Measurements from ENCODE around the gene MED12L. TPM values are rescaled to one million over a fixed set of nuclear protein-coding genes. Genes with fewer than 3 reads are reported as not detected.

Gene MED12L
- polyA plus RNA-seq, 1 donor from 2014 or later: 28.5 TPM

DNA sequence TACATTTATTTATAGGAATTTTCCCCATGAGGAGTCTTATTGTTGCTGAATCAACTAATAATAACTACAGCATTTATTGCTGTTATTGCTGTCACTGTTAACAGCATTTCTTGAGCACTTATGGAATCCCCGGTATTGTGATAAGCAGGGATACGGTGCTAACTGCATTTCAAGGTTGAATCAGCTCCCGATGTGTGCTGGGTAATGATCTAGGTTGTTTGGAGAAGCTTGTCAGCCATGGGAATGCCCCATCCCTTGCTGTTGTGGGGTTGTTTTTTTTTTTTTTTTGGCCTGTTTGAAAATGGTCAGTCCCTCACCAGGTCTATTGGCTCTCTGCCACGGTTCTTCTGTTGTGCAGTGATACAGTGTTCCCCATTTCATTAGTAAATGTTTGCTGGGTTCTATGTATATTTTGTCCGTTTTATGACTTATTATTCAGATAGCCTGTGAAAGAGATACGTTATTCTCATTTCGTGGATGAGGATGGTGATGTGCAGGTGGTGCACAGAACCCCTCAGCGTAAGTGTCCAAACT, 48.5 kb downstream of the MED12L start:
- Histone ChIP-seq H3K4me2 (ENCODE audit: low read length) (no peak overlapping the region), H3K36me3 (ENCODE audit: insufficient read depth, low read length) (peaks cover 7% of the 10 kb centered on the region), H3K79me2 (replicated peaks; ENCODE audit: insufficient read depth, low read length) (no peaks in the 10 kb centered on the region), H3F3A (ENCODE audit: insufficient read depth, low read length, poor library complexity, severe bottlenecking) (no peaks in the 10 kb centered on the region), H2AFZ (ENCODE audit: low read depth, low read length) (no peak overlapping the region), H3K27ac (ENCODE audit: low read length) (no peak overlapping the region), H3K4me3 (ENCODE audit: low read length) (no peak overlapping the region), H3K27me3 (ENCODE audit: insufficient read depth, low read depth, low read length) (no peaks in the 10 kb centered on the region), H3K9me3 (ENCODE audit: low read length) (no peaks in the 10 kb centered on the region), H4K20me1 (ENCODE audit: insufficient read depth) (no peaks in the 10 kb centered on the region), H3K9ac (ENCODE audit: low read length) (no peak overlapping the region), H3K9me2 (ENCODE audit: insufficient read depth, low read length) (no peaks in the 10 kb centered on the region)
- TF ChIP-seq EZH2 (IDR thresholded peaks at IDR 0.05; ENCODE audit: borderline replicate concordance, insufficient read depth, low read length, poor library complexity, severe bottlenecking) (no peak), SMC3 (conservative IDR thresholded peaks at IDR 0.05; ENCODE audit: poor library complexity) (no peak), RAD21 (conservative IDR thresholded peaks at IDR 0.05) (no peak), POLR2AphosphoS5 (IDR thresholded peaks at IDR 0.05) (no peak)
- TF ChIP-seq, protein P1, sequence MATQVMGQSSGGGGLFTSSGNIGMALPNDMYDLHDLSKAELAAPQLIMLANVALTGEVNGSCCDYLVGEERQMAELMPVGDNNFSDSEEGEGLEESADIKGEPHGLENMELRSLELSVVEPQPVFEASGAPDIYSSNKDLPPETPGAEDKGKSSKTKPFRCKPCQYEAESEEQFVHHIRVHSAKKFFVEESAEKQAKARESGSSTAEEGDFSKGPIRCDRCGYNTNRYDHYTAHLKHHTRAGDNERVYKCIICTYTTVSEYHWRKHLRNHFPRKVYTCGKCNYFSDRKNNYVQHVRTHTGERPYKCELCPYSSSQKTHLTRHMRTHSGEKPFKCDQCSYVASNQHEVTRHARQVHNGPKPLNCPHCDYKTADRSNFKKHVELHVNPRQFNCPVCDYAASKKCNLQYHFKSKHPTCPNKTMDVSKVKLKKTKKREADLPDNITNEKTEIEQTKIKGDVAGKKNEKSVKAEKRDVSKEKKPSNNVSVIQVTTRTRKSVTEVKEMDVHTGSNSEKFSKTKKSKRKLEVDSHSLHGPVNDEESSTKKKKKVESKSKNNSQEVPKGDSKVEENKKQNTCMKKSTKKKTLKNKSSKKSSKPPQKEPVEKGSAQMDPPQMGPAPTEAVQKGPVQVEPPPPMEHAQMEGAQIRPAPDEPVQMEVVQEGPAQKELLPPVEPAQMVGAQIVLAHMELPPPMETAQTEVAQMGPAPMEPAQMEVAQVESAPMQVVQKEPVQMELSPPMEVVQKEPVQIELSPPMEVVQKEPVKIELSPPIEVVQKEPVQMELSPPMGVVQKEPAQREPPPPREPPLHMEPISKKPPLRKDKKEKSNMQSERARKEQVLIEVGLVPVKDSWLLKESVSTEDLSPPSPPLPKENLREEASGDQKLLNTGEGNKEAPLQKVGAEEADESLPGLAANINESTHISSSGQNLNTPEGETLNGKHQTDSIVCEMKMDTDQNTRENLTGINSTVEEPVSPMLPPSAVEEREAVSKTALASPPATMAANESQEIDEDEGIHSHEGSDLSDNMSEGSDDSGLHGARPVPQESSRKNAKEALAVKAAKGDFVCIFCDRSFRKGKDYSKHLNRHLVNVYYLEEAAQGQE (IDR thresholded peaks at IDR 0.05; ENCODE audit: borderline replicate concordance): no peak
- TF ChIP-seq, protein P2, sequence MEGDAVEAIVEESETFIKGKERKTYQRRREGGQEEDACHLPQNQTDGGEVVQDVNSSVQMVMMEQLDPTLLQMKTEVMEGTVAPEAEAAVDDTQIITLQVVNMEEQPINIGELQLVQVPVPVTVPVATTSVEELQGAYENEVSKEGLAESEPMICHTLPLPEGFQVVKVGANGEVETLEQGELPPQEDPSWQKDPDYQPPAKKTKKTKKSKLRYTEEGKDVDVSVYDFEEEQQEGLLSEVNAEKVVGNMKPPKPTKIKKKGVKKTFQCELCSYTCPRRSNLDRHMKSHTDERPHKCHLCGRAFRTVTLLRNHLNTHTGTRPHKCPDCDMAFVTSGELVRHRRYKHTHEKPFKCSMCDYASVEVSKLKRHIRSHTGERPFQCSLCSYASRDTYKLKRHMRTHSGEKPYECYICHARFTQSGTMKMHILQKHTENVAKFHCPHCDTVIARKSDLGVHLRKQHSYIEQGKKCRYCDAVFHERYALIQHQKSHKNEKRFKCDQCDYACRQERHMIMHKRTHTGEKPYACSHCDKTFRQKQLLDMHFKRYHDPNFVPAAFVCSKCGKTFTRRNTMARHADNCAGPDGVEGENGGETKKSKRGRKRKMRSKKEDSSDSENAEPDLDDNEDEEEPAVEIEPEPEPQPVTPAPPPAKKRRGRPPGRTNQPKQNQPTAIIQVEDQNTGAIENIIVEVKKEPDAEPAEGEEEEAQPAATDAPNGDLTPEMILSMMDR (IDR thresholded peaks at IDR 0.05; ENCODE audit: poor library complexity, severe bottlenecking): no peak

DNA sequence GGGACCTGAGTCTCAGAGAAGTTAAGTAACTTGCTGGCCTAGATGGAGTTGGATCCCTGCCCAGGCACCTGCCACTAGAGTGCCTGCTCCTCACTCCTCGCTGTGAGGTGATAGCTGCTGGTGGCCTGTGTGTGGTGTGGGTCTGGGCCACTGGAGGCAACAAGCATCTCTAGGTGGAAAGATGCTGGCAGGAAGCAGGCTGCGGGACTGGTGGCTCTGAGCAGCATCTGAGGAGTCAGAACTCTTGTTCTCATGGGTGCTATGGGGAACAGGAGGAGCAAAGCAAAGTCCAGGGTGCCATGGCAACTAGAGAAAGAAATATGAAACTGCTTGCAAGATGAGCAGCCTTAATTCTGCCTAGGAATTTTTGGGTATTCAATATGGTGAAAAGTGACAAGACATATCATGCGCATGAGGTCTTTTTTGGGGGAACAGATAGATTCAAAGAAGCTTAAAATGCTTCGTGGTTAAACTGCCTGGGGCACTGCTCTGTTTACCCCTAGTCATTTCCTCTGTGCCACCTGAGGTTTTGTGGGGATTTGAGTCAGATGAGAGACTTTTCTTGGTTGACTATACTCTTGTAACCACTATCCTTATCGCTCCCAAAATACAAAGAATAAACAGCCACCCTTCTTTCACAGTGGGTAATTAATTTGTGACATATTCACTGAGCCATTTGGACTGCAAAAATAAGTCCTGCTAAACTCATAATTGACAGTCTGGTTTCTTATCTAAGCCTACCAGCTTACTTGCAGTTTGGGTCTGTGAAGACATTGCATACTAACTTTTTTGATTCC, 50.3 kb downstream of the MED12L start:
- TF ChIP-seq RAD21 (conservative IDR thresholded peaks at IDR 0.05) (no peak), MXI1 (conservative IDR thresholded peaks at IDR 0.05; ENCODE audit: poor library complexity, severe bottlenecking) (no peak), EZH2 (IDR thresholded peaks at IDR 0.05; ENCODE audit: borderline replicate concordance, insufficient read depth, low read length, poor library complexity, severe bottlenecking) (no peak), TAF1 (IDR thresholded peaks at IDR 0.05; ENCODE audit: low read depth) (no peak), POLR2AphosphoS5 (IDR thresholded peaks at IDR 0.05) (no peak), SMC3 (conservative IDR thresholded peaks at IDR 0.05; ENCODE audit: poor library complexity) (no peak), EP300 (conservative IDR thresholded peaks at IDR 0.05; ENCODE audit: poor library complexity, severe bottlenecking) (no peak)
- TF ChIP-seq, protein P2 (IDR thresholded peaks at IDR 0.05; ENCODE audit: poor library complexity, severe bottlenecking): no peak
- Histone ChIP-seq H3K79me2 (replicated peaks; ENCODE audit: insufficient read depth, low read length) (no peaks in the 10 kb centered on the region), H3K4me2 (ENCODE audit: low read length) (no peak overlapping the region), H3K4me3 (ENCODE audit: low read length) (no peak overlapping the region), H4K20me1 (ENCODE audit: insufficient read depth) (no peaks in the 10 kb centered on the region), H3F3A (ENCODE audit: insufficient read depth, low read length, poor library complexity, severe bottlenecking) (no peaks in the 10 kb centered on the region), H3K27ac (ENCODE audit: low read length) (no peak overlapping the region), H2AFZ (ENCODE audit: low read depth, low read length) (no peak overlapping the region), H3K9me2 (ENCODE audit: insufficient read depth, low read length) (no peaks in the 10 kb centered on the region), H3K9me3 (ENCODE audit: low read length) (no peaks in the 10 kb centered on the region), H3K36me3 (ENCODE audit: insufficient read depth, low read length) (no peaks in the 10 kb centered on the region), H3K9ac (ENCODE audit: low read length) (no peak overlapping the region), H3K27me3 (ENCODE audit: insufficient read depth, low read depth, low read length) (no peaks in the 10 kb centered on the region)
